ENCODE data around the gene HPCAL4.

The HPCAL4 gene

DNA sequence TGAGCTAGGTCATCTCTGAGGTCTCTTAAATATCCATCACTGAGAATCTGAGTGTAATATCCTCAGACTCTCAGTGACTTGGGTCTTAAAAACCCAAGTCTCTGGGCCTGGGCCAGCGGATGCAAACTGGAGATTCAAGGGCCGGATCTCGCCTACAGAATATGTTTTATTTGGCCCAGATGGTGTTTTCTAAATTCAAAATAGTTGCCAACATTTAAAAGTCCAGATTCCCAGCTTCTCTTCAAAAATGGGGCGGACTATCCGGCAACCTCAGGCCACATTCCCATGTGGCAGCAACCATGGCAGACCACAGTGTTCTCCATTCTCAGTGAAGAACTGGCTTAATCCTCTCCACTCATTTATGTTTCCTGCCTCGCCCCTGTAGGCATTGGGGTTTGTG lies 39.1 kb downstream of the HPCAL4 start:
- Histone ChIP-seq H2BK5ac (ENCODE audit: low read length) (no peak overlapping the region), H3K27ac (ENCODE audit: low read depth, low read length) (no peak overlapping the region), H2AK5ac (ENCODE audit: low read length) (no peak overlapping the region), H2BK15ac (replicated peaks; ENCODE audit: low read depth) (no peak overlapping the region), H3K9ac (ENCODE audit: low read length) (no peak overlapping the region), H3K36me3 (ENCODE audit: control insufficient read depth, insufficient read depth, low read length) (no peaks in the 10 kb centered on the region), H4K8ac (ENCODE audit: low read depth, low read length) (no peak overlapping the region), H3K23ac (ENCODE audit: low read length) (no peak overlapping the region), H3K4ac (ENCODE audit: low read depth, low read length) (no peak overlapping the region), H2BK120ac (ENCODE audit: low read depth, low read length) (no peak overlapping the region), H3K4me3 (ENCODE audit: low read length) (no peak overlapping the region), H3K4me2 (ENCODE audit: low read length) (no peak overlapping the region), H4K5ac (ENCODE audit: low read length) (no peak overlapping the region), H3K56ac (ENCODE audit: low read length) (no peak overlapping the region), H3K18ac (ENCODE audit: low read length) (no peak overlapping the region), H3K79me1 (ENCODE audit: low read length) (no peaks in the 10 kb centered on the region), H3K79me2 (ENCODE audit: control insufficient read depth, insufficient read depth, low read length) (no peaks in the 10 kb centered on the region), H3K4me1 (ENCODE audit: control insufficient read depth, low read depth, low read length) (no peaks in the 10 kb centered on the region), H3K27me3 (ENCODE audit: insufficient read depth, low read length, poor library complexity) (no peaks in the 10 kb centered on the region)
- WGBS (ENCODE audit: extremely low coverage, insufficient coverage, low lambda C conversion rate): no CpG with 5 or more reads among the region's 6 CpGs
- no peak for DNase-seq

GRCh38 chr1:39650431-39650830 lies 40.8 kb downstream of the HPCAL4 start:
- Histone ChIP-seq H3K4me1 (ENCODE audit: control insufficient read depth, low read depth, low read length) (no peaks in the 10 kb centered on the region), H3K4me3 (ENCODE audit: low read length) (no peak overlapping the region), H3K27ac (ENCODE audit: low read depth, low read length) (no peak overlapping the region), H3K36me3 (ENCODE audit: control insufficient read depth, insufficient read depth, low read length) (no peaks in the 10 kb centered on the region), H3K27me3 (ENCODE audit: insufficient read depth, low read length, poor library complexity) (no peaks in the 10 kb centered on the region), H2AK5ac (ENCODE audit: low read length) (no peak overlapping the region), H4K8ac (ENCODE audit: low read depth, low read length) (no peak overlapping the region), H2BK15ac (replicated peaks; ENCODE audit: low read depth) (no peak overlapping the region), H3K4me2 (ENCODE audit: low read length) (no peak overlapping the region), H3K79me2 (ENCODE audit: control insufficient read depth, insufficient read depth, low read length) (no peaks in the 10 kb centered on the region), H4K5ac (ENCODE audit: low read length) (no peak overlapping the region), H3K18ac (ENCODE audit: low read length) (no peak overlapping the region), H3K23ac (ENCODE audit: low read length) (no peak overlapping the region), H3K4ac (ENCODE audit: low read depth, low read length) (no peak overlapping the region), H3K79me1 (ENCODE audit: low read length) (no peaks in the 10 kb centered on the region), H3K9ac (ENCODE audit: low read length) (no peak overlapping the region), H2BK5ac (ENCODE audit: low read length) (no peak overlapping the region), H3K56ac (ENCODE audit: low read length) (no peak overlapping the region), H2BK120ac (ENCODE audit: low read depth, low read length) (no peak overlapping the region)
- no peak for DNase-seq
- WGBS (ENCODE audit: extremely low coverage, insufficient coverage, low lambda C conversion rate): no CpG with 5 or more reads among the region's 1 CpG

DNA sequence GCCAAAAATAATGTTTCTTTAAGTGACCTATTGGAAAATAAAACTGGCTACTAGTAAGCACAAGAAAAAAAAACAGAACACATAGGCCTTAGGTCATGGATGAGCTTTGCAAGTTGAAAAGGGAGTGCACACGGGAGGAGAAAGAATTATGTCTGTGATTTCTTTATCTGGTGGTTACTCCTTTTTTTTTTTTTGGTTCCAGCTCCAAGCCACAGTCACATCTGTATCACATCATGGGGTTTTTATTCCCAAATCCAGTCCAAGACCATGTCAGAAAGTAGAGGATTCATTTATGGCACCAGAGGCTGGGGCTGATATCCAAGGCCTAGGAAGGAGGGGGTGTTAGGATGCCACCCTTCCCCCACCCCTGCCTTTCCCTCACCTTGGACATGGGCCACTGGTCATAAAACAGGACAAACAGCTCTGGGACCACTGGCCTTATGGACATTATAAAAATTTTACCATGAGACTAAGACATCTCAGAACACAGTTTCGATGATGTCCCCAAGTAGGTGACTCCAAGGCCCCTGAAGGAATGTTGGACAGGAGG lies 41.5 kb downstream of the HPCAL4 start:
- no peak overlapping the region for H3K18ac ChIP-seq (ENCODE audit: low read length)
- H3K9ac ChIP-seq (ENCODE audit: low read length): no peak overlapping the region
- H4K8ac ChIP-seq (ENCODE audit: low read depth, low read length): no peak overlapping the region
- H4K5ac ChIP-seq (ENCODE audit: low read length): no peak overlapping the region
- no peaks in the 10 kb centered on the region for H3K79me2 ChIP-seq (ENCODE audit: control insufficient read depth, insufficient read depth, low read length)
- no peaks in the 10 kb centered on the region for H3K36me3 ChIP-seq (ENCODE audit: control insufficient read depth, insufficient read depth, low read length)
- H3K56ac ChIP-seq (ENCODE audit: low read length): no peak overlapping the region
- no peak for DNase-seq
- H3K4me1 ChIP-seq (ENCODE audit: control insufficient read depth, low read depth, low read length): no peaks in the 10 kb centered on the region
- no peak overlapping the region for H2BK15ac ChIP-seq (replicated peaks; ENCODE audit: low read depth)
- H3K23ac ChIP-seq (ENCODE audit: low read length): no peak overlapping the region
- H2AK5ac ChIP-seq (ENCODE audit: low read length): no peak overlapping the region
- H3K4ac ChIP-seq (ENCODE audit: low read depth, low read length): no peak overlapping the region
- H3K79me1 ChIP-seq (ENCODE audit: low read length): no peaks in the 10 kb centered on the region
- H2BK120ac ChIP-seq (ENCODE audit: low read depth, low read length): no peak overlapping the region
- WGBS (ENCODE audit: extremely low coverage, insufficient coverage, low lambda C conversion rate): no CpG with 5 or more reads among the region's 2 CpGs
- H3K27me3 ChIP-seq (ENCODE audit: insufficient read depth, low read length, poor library complexity): no peaks in the 10 kb centered on the region
- no peak overlapping the region for H3K4me3 ChIP-seq (ENCODE audit: low read length)
- no peak overlapping the region for H3K27ac ChIP-seq (ENCODE audit: low read depth, low read length)
- no peak overlapping the region for H2BK5ac ChIP-seq (ENCODE audit: low read length)
- H3K4me2 ChIP-seq (ENCODE audit: low read length): no peak overlapping the region

DNA sequence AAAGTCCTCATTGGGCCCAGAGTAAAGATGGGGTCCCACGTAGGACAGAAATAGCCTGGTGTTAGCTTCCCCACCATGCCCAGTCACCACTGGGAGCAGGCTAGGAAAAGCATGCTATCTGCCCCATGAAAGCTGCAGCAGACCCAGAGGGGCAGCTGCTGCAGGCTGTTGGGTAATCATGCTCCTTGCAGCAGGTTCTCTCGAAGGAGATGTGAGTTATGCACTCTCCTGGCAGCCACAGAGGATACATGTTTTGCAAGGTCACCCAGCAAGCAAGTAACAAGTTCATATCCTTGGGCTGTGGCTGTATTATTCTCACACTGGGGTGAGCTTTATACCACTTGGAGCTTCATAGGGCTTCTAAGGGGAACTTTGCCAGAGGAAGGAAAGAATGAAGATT lies 42.7 kb downstream of the HPCAL4 start:
- no peaks in the 10 kb centered on the region for H3K27me3 ChIP-seq (ENCODE audit: insufficient read depth, low read length, poor library complexity)
- no peaks in the 10 kb centered on the region for H3K36me3 ChIP-seq (ENCODE audit: control insufficient read depth, insufficient read depth, low read length)
- H2BK15ac ChIP-seq (replicated peaks; ENCODE audit: low read depth): no peak overlapping the region
- H3K79me1 ChIP-seq (ENCODE audit: low read length): no peaks in the 10 kb centered on the region
- H3K9ac ChIP-seq (ENCODE audit: low read length): no peak overlapping the region
- H2BK5ac ChIP-seq (ENCODE audit: low read length): no peak overlapping the region
- H3K4me1 ChIP-seq (ENCODE audit: control insufficient read depth, low read depth, low read length): no peaks in the 10 kb centered on the region
- no peak overlapping the region for H3K4me3 ChIP-seq (ENCODE audit: low read length)
- no peak for DNase-seq
- no peak overlapping the region for H4K5ac ChIP-seq (ENCODE audit: low read length)
- no peak overlapping the region for H2BK120ac ChIP-seq (ENCODE audit: low read depth, low read length)
- no peak overlapping the region for H3K4ac ChIP-seq (ENCODE audit: low read depth, low read length)
- no peak overlapping the region for H4K8ac ChIP-seq (ENCODE audit: low read depth, low read length)
- H3K23ac ChIP-seq (ENCODE audit: low read length): no peak overlapping the region
- H3K56ac ChIP-seq (ENCODE audit: low read length): no peak overlapping the region
- no peak overlapping the region for H3K4me2 ChIP-seq (ENCODE audit: low read length)
- no peak overlapping the region for H3K27ac ChIP-seq (ENCODE audit: low read depth, low read length)
- no peaks in the 10 kb centered on the region for H3K79me2 ChIP-seq (ENCODE audit: control insufficient read depth, insufficient read depth, low read length)
- no peak overlapping the region for H3K18ac ChIP-seq (ENCODE audit: low read length)
- no peak overlapping the region for H2AK5ac ChIP-seq (ENCODE audit: low read length)
- WGBS (ENCODE audit: extremely low coverage, insufficient coverage, low lambda C conversion rate): no CpG with 5 or more reads among the region's 2 CpGs

DNA sequence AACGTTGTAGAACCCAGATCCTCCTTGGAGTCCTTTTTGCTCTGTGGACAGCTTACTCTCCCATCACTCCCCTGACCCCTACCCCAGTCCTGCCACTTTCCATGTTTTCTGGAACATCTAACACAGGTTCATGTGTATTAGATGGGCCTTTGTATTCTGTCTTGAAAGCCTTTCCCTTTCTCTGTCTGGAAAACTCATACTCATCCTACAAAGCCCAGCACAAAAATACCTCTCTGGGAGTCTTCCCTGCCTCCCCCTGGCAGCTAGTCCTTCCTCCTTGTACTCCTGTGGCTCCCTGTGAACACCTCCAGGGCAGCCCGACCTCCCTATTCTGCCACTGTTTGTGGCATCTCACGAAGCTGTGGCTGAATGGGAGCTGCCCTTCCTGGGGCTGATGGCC lies 44.0 kb downstream of the HPCAL4 start:
- H3K79me2 ChIP-seq (ENCODE audit: control insufficient read depth, insufficient read depth, low read length): no peaks in the 10 kb centered on the region
- H3K4me2 ChIP-seq (ENCODE audit: low read length): no peak overlapping the region
- H3K9ac ChIP-seq (ENCODE audit: low read length): no peak overlapping the region
- no peaks in the 10 kb centered on the region for H3K27me3 ChIP-seq (ENCODE audit: insufficient read depth, low read length, poor library complexity)
- H2BK5ac ChIP-seq (ENCODE audit: low read length): no peak overlapping the region
- no peak overlapping the region for H3K23ac ChIP-seq (ENCODE audit: low read length)
- H4K5ac ChIP-seq (ENCODE audit: low read length): no peak overlapping the region
- no CpG with 5 or more reads among the region's 3 CpGs for WGBS (ENCODE audit: extremely low coverage, insufficient coverage, low lambda C conversion rate)
- no peak for DNase-seq
- H3K36me3 ChIP-seq (ENCODE audit: control insufficient read depth, insufficient read depth, low read length): no peaks in the 10 kb centered on the region
- H2BK15ac ChIP-seq (replicated peaks; ENCODE audit: low read depth): no peak overlapping the region
- no peak overlapping the region for H3K4ac ChIP-seq (ENCODE audit: low read depth, low read length)
- H4K8ac ChIP-seq (ENCODE audit: low read depth, low read length): no peak overlapping the region
- H3K79me1 ChIP-seq (ENCODE audit: low read length): no peaks in the 10 kb centered on the region
- no peak overlapping the region for H3K56ac ChIP-seq (ENCODE audit: low read length)
- H3K4me3 ChIP-seq (ENCODE audit: low read length): no peak overlapping the region
- no peak overlapping the region for H2BK120ac ChIP-seq (ENCODE audit: low read depth, low read length)
- H3K4me1 ChIP-seq (ENCODE audit: control insufficient read depth, low read depth, low read length): no peaks in the 10 kb centered on the region
- H2AK5ac ChIP-seq (ENCODE audit: low read length): no peak overlapping the region
- H3K18ac ChIP-seq (ENCODE audit: low read length): no peak overlapping the region
- no peak overlapping the region for H3K27ac ChIP-seq (ENCODE audit: low read depth, low read length)
